SK-N-SH (cell line): ENCODE results near the gene PCDH1. TPM values are rescaled to one million over a fixed set of nuclear protein-coding genes. Genes with fewer than 3 reads are reported as not detected.

Experiments used
- CTCF ChIA-PET: fragments of 300-600, 350-600 bp; formaldehyde crosslinking; extraction: SDS; loops from one replicate; lab custom pipeline; 2021; lab: Yijun Ruan, JAX
- POLR2A ChIA-PET: fragments of 350-600 bp; sonication (Branson Sonifier 250); formaldehyde crosslinking; extraction: SDS; loops from one replicate; lab custom pipeline; 2020; ENCODE audit warnings: antibody characterized with exemption, inconsistent platforms; lab: Yijun Ruan, JAX
- DNase-seq: peaks from one replicate; pipeline ENCODE4 v3.0.0; 2012
- H2AFZ ChIP-seq: fragments of 200-600 bp; sonication (generic); 2 replicates; pipeline ENCODE4 v1.8.1; 2016; ENCODE audit warnings: antibody characterized with exemption, mild to moderate bottlenecking, low read depth
- H3F3A ChIP-seq: fragments of 200-600 bp; sonication (generic); replicated peaks from 2 replicates; pipeline ENCODE3; 2016; ENCODE audit warnings: antibody characterized with exemption, mild to moderate bottlenecking; ENCODE audit not compliant: insufficient read depth
- H3K27ac ChIP-seq, 2 experiments: fragments of 200-500 bp in 1 of 2; fragments of 200-600 bp in 1 of 2; sonication (Bioruptor generic) in 1 of 2; sonication (generic), shearing (Covaris generic) in 1 of 2; 2 replicates each; pipeline versions ENCODE4 v1.5.1 to v1.6.1; 2014 to 2016; ENCODE audit warnings: low read depth in 2 of 2, inconsistent platforms in 1 of 2, low read length in 1 of 2, mild to moderate bottlenecking in 1 of 2, mixed read lengths in 1 of 2
- H3K27me3 ChIP-seq: fragments of 200-600 bp; sonication (generic), shearing (Covaris generic); 2 replicates; pipeline ENCODE4 v1.6.1; 2016; ENCODE audit warnings: mixed run types; ENCODE audit not compliant: insufficient read depth
- H3K36me3 ChIP-seq, 2 experiments: fragments of 200-500 bp in 1 of 2; fragments of 200-600 bp in 1 of 2; sonication (Bioruptor generic) in 1 of 2; sonication (generic) in 1 of 2; replicated peaks in 1 of 2; 2 replicates each; pipeline versions ENCODE3 to v1.5.1; 2014 to 2016; ENCODE audit warnings: low read length in 1 of 2, mild to moderate bottlenecking in 1 of 2; ENCODE audit not compliant: insufficient read depth in 2 of 2, control insufficient read depth in 1 of 2
- H3K4me1 ChIP-seq, 2 experiments: fragments of 200-500 bp in 1 of 2; fragments of 200-600 bp in 1 of 2; sonication (Bioruptor generic) in 1 of 2; sonication (generic), shearing (Covaris generic) in 1 of 2; 2 replicates each; pipeline versions ENCODE4 v1.5.1 to v1.6.1; 2014 to 2016; ENCODE audit warnings: low read depth in 1 of 2, low read length in 1 of 2, mixed run types in 1 of 2; ENCODE audit not compliant: insufficient read depth in 2 of 2, control insufficient read depth in 1 of 2
- H3K4me2 ChIP-seq: fragments of 200-600 bp; sonication (generic), shearing (Covaris generic); 2 replicates; pipeline ENCODE4 v1.6.1; 2017; ENCODE audit warnings: mixed run types
- H3K4me3 ChIP-seq, 2 experiments: fragments of 200-500 bp in 1 of 2; fragments of 200-600 bp in 1 of 2; sonication (Bioruptor generic) in 1 of 2; sonication (generic), shearing (Covaris generic) in 1 of 2; 2 replicates each; pipeline versions ENCODE4 v1.5.1 to v1.8.1; 2014 to 2016; ENCODE audit warnings: low read depth in 2 of 2, inconsistent platforms in 1 of 2, low read length in 1 of 2, mild to moderate bottlenecking in 1 of 2, mixed read lengths in 1 of 2, moderate library complexity in 1 of 2
- H3K79me2 ChIP-seq: fragments of 200-600 bp; sonication (generic); 2 replicates; pipeline ENCODE4 v1.8.1; 2017; ENCODE audit warnings: mild to moderate bottlenecking; ENCODE audit not compliant: insufficient read depth
- H3K9ac ChIP-seq: fragments of 200-600 bp; sonication (generic); 2 replicates; pipeline ENCODE4 v1.6.1; 2017; ENCODE audit warnings: mixed run types
- H3K9me2 ChIP-seq: fragments of 200-600 bp; sonication (generic); 2 replicates; pipeline ENCODE4 v1.6.1; 2017; ENCODE audit warnings: mixed run types
- H3K9me3 ChIP-seq: fragments of 200-600 bp; sonication (generic); 2 replicates; pipeline ENCODE4 v1.6.1; 2017; ENCODE audit warnings: mixed run types, mild to moderate bottlenecking, moderate library complexity
- H4K20me1 ChIP-seq: fragments of 200-600 bp; sonication (generic); 2 replicates; pipeline ENCODE4 v1.6.1; 2017; ENCODE audit warnings: mild to moderate bottlenecking, mixed run types; ENCODE audit not compliant: insufficient read depth
- CHD2 ChIP-seq: fragments of 150-350 bp; IDR thresholded peaks from 2 replicates; pipeline ENCODE4 v1.6.1; 2018; ENCODE audit warnings: low read length; ENCODE audit not compliant: partially characterized antibody
- CTCF ChIP-seq: fragments of 200-600 bp; sonication (generic); IDR thresholded peaks from 2 replicates; pipeline ENCODE4 v1.6.1; 2017; ENCODE audit warnings: antibody characterized with exemption, mild to moderate bottlenecking, moderate library complexity
- FOSL2 ChIP-seq: IDR thresholded peaks from 2 replicates; pipeline ENCODE4 v1.4.0; 2012; ENCODE audit warnings: low read depth, mild to moderate bottlenecking, moderate library complexity, borderline replicate concordance
- GABPA ChIP-seq: IDR thresholded peaks from 2 replicates; pipeline ENCODE4 v1.4.0; 2012; ENCODE audit warnings: low read depth, mild to moderate bottlenecking
- NFIC ChIP-seq: IDR thresholded peaks from 2 replicates; pipeline ENCODE4 v1.4.0; 2012; ENCODE audit warnings: borderline replicate concordance
- NRF1 ChIP-seq: IDR thresholded peaks from 2 replicates; pipeline ENCODE4 v1.6.1; 2012; ENCODE audit warnings: low read depth, mild to moderate bottlenecking, low read length
- REST ChIP-seq: IDR thresholded peaks from 2 replicates; pipeline ENCODE4 v1.6.1; 2012; ENCODE audit warnings: mild to moderate bottlenecking, low read depth, low read length, moderate library complexity
- RXRA ChIP-seq: IDR thresholded peaks from 2 replicates; pipeline ENCODE4 v1.4.0; 2012; ENCODE audit warnings: low read depth, mild to moderate bottlenecking, borderline replicate concordance
- SMC3 ChIP-seq: IDR thresholded peaks from 2 replicates; pipeline ENCODE4 v1.6.1; 2012; ENCODE audit warnings: low read depth, low read length, improper control_type of control experiment
- TEAD4 ChIP-seq: IDR thresholded peaks from 2 replicates; pipeline ENCODE4 v1.4.0; 2012; ENCODE audit warnings: mild to moderate bottlenecking, borderline replicate concordance; ENCODE audit not compliant: insufficient read depth
- USF1 ChIP-seq: IDR thresholded peaks from 2 replicates; pipeline ENCODE4 v1.4.0; 2012; ENCODE audit warnings: low read depth, borderline replicate concordance
- YY1 ChIP-seq: IDR thresholded peaks from 2 replicates; pipeline ENCODE4 v1.4.0; 2012; ENCODE audit warnings: low read depth, mild to moderate bottlenecking
- WGBS: methylation state at CpG from one replicate; pipeline ENCODE4 v1.1.6; 2017; ENCODE audit warnings: low lambda C conversion rate; 5-methylcytosine and 5-hydroxymethylcytosine counted together
- polyA plus RNA-seq, 3 experiments: library from polyadenylated mRNA; depleted of rRNA; stranded (reverse); fragments of >200 nt; gene quantifications; 2 replicates each; pipeline ENCODE4 v1.2.3, GENCODE V29; 2012

PCDH1 gene
- polyA plus RNA-seq, 1 of the 3 experiments (the other 2 are of a cell fraction) = 0.08 TPM

GRCh38 chr5:141858079-141858765, 20.0 kb downstream of the PCDH1 start:
- POLR2A ChIA-PET = interaction anchor here (0.9 kb wide), 1 partner anchor 20 kb away, joined by 3 read pairs; the partner anchor contains the start of gene PCDH1
- no peaks in the 10 kb centered on the region for H3K36me3 ChIP-seq
- H4K20me1 ChIP-seq = no peaks in the 10 kb centered on the region
- 23% methylated on average over 4 of the region's 5 CpGs for WGBS
- DNase-seq = no peak
- H2AFZ ChIP-seq = no peak overlapping the region
- peaks cover 0 to 12% of the 10 kb centered on the region in 2 experiments; a peak in 1 of 4 replicates for H3K4me1 ChIP-seq
- H3K27ac ChIP-seq = no peak overlapping the region
- H3K9me2 ChIP-seq = no peaks in the 10 kb centered on the region
- CTCF ChIA-PET = interaction anchor here (0.7 to 4.9 kb wide), 5 partner anchors 10 to 166 kb away, joined by 3 to 31 read pairs (median 4); partner anchors contain the start of gene PCDH1
- H3K4me2 ChIP-seq = no peak overlapping the region
- no peaks in the 10 kb centered on the region for H3K79me2 ChIP-seq
- peaks cover 15% of the 10 kb centered on the region; the same call in 1 of the 2 replicates for H3K27me3 ChIP-seq
- no peaks in the 10 kb centered on the region for H3F3A ChIP-seq
- TF ChIP-seq NFIC = no peak
- TF ChIP-seq, all 33 proteins: peak for 0
- Histone ChIP-seq H3K9me3 (no peaks in the 10 kb centered on the region), H3K4me3 (no peak overlapping the region), H3K9ac (no peak overlapping the region)

- Histone ChIP-seq H4K20me1 (no peaks in the 10 kb centered on the region), H3K79me2 (no peaks in the 10 kb centered on the region), H3K9ac (no peak overlapping the region), H3K9me2 (no peaks in the 10 kb centered on the region), H3K4me2 (no peak overlapping the region), H3K27me3 (peaks cover 14% of the 10 kb centered on the region; the same call in 1 of the 2 replicates), H3K27ac (no peak overlapping the region), H3K9me3 (no peaks in the 10 kb centered on the region), H2AFZ (no peak overlapping the region), H3F3A (no peaks in the 10 kb centered on the region), H3K4me3 (no peak overlapping the region), H3K4me1 (peaks cover 0 to 12% of the 10 kb centered on the region in 2 experiments; a peak in 1 of 4 replicates), H3K36me3 (no peaks in the 10 kb centered on the region)
- 84% methylated on average over 12 of the region's 12 CpGs for WGBS
- ChIA-PET POLR2A (interaction anchor here (0.9 kb wide), 1 partner anchor 21 kb away, joined by 3 read pairs; the partner anchor contains the start of gene PCDH1), CTCF (interaction anchor here (0.7 to 4.9 kb wide), 5 partner anchors 11 to 165 kb away, joined by 3 to 31 read pairs (median 4); partner anchors contain the start of gene PCDH1)
- DNase-seq = no peak
- TF ChIP-seq GABPA (no peak), CHD2 (no peak), CTCF (no peak)
Measured at GRCh38 chr5:141857226-141857625, 21.0 kb downstream of the PCDH1 start.

- no peaks in the 10 kb centered on the region for H3K79me2 ChIP-seq
- H3K4me1 ChIP-seq = peaks cover 0 to 12% of the 10 kb centered on the region in 2 experiments; a peak in 1 of 4 replicates
- no peak overlapping the region for H3K4me2 ChIP-seq
- CTCF ChIA-PET = interaction anchor here (1.1 to 4.9 kb wide), 9 partner anchors 11 to 112 kb away, joined by 3 to 31 read pairs (median 5); partner anchors contain the start of genes PCDH1 and RNF14
- no peaks in the 10 kb centered on the region for H3K36me3 ChIP-seq
- no peaks in the 10 kb centered on the region for H3K9me2 ChIP-seq
- H3K9me3 ChIP-seq = no peaks in the 10 kb centered on the region
- H3K27me3 ChIP-seq = peaks cover 8% of the 10 kb centered on the region; the same call in 1 of the 2 replicates
- POLR2A ChIA-PET = no interaction called here
- H3K9ac ChIP-seq = no peak overlapping the region
- no peak overlapping the region for H2AFZ ChIP-seq
- H3K4me3 ChIP-seq = no peak overlapping the region
- WGBS = 86% methylated on average over 19 of the region's 21 CpGs
- H3K27ac ChIP-seq = no peak overlapping the region; a peak in 1 of 4 replicates
- H3F3A ChIP-seq = no peaks in the 10 kb centered on the region
- DNase-seq = no peak
- H4K20me1 ChIP-seq = no peaks in the 10 kb centered on the region
- no peak for TF ChIP-seq TEAD4
- TF ChIP-seq CHD2 = no peak
- no peak for TF ChIP-seq YY1
- TF ChIP-seq FOSL2 = no peak
- TF ChIP-seq USF1 = no peak
- TF ChIP-seq NRF1 = no peak
- no peak for TF ChIP-seq SMC3
- TF ChIP-seq REST = no peak
- TF ChIP-seq RXRA = no peak
Measured at GRCh38 chr5:141856037-141856790, 22.0 kb downstream of the PCDH1 start.
